ENCODE measurements around the gene CCER1.

DNA sequence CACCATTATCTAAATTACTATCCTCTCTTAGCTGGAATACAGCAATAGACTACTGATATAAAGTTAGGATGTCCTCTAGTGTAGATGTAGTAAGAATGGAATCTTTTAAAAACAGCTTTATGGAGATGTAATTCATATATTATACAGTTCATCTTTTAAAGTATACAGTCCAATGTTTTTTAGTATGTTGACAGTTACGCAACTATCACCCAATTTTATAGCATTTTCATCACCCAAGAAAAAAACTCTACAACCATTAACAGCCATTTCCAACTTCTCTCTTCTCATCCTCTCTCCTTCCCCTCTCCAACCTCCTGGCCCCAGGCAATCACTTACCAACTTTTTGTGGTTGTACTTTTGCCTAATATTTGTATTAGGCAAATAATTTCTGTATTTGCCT is 27.2 kb upstream of the CCER1 start:
- no peak for TF ChIP-seq CTCF (IDR thresholded peaks at IDR 0.05 in 4 of 5, conservative IDR thresholded peaks at IDR 0.05 in 1 of 5)
- TF ChIP-seq POLR2A (IDR thresholded peaks at IDR 0.05), result no peak

Measured in gastrocnemius medialis (tissue), 4 donors.